HL-60/S4 treated with retinoic acid at 250 ng/mL for 4 days and 3 days (cell line): ENCODE results near the gene TBXAS1.
"Not testable (repeated sequence)": the region's sequence is repeated elsewhere in the genome, so short reads cannot be mapped to it uniquely, and the experiment has no call there.

Experiments
- in situ Hi-C: fragments of 300-500 bp; cut with MboI; formaldehyde crosslinking; loops from 2 replicates; pipeline ENCODE4 v1.7.0; 2022; ENCODE audit warnings: low sequenced_read_pairs

TBXAS1 gene

DNA sequence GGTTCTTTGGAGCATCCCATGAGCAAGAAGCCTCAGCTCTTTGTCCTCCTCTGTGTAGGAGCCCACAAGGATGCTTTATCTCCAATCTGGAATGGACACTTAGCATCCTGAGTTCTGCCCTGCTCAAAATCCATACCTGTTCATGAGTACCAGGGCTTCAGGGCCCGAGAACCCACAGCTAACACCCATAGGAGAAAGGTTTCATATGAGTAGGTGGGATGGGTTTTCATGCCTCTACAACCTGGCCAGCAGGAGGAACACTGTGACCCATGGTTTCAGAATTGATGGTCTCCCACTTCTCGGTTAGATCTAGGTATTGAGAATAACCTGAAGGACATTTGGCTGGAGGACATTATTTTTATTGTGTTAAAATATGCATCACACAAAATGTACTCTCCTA lies 57.8 kb downstream of the TBXAS1 start:
- in situ Hi-C loops = no loop called here

- in situ Hi-C loops = no loop called here
These were observed 59.0 kb downstream of the TBXAS1 start for GRCh38 chr7:139887992-139888481.

DNA sequence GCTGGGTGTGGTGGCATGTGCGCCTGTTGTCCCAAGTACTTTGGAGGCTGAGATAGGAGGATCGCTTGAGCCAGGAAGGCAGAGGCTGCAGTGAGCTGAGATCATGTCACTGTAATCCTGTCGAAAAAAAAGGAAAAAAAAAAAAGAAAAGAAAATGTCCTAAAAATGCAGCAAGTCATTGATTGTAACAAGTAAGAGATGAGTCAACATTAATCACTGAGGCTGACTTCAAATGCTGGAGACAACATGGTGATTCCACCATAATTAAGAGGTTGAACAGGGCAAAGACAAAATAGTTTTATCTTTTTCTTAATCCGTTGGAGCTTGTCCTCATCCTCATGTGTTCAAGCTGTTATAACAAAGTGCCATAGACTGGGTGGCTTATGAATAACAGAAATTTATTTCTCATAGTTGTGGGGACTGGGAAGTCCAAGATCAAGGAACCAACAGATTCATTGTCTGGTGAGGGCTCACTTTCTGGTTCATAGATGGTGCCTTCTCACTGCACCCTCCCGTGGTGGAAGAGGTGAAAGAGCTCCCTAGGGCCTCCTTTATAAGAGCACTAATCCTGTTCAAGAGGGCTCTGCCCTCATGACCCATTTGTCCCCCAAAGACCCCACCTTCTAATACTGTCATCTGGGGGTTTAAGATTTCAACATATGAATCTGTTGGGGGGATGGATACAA lies 60.3 kb downstream of the TBXAS1 start:
- in situ Hi-C loops = no loop called here

DNA sequence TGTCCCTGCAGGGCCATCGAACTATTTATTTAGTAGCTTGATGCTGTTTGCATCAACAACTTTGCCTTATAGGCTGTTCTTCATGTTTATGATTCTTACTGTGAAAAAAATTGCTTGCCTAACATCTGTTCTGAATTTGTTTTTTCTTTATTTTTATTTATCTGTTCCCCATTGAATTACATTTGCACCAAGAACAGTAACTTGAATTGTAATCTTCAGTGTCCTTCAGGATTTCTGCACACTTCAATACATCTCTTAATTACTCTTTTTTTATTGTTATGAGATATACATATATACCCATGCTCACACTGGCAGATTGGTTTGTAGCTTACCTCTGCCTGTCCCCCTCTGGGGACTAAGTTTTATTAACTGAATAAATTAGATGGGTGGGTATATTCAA lies 64.4 kb downstream of the TBXAS1 start:
- in situ Hi-C loops = no loop called here

DNA sequence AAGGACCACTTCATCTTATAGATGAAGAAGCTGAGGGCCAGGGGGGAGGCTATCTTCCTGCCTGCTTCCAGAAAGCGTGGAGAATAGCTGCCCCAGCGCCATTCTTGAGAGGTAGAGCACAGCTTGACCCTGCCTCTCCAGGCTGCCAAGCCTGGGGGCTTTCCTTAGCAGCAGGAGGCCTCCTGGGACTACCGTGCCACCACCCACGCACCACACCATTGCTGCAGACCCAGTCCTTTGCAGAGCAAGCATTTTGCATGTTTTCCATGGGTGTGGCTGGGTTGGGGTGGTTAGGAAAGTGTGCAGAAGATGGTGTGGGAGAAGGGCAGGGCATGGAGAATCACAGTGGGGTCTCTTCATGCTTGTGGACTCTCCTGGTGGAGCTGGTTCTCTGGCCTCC lies 64.9 kb downstream of the TBXAS1 start:
- in situ Hi-C loops = no loop called here

DNA sequence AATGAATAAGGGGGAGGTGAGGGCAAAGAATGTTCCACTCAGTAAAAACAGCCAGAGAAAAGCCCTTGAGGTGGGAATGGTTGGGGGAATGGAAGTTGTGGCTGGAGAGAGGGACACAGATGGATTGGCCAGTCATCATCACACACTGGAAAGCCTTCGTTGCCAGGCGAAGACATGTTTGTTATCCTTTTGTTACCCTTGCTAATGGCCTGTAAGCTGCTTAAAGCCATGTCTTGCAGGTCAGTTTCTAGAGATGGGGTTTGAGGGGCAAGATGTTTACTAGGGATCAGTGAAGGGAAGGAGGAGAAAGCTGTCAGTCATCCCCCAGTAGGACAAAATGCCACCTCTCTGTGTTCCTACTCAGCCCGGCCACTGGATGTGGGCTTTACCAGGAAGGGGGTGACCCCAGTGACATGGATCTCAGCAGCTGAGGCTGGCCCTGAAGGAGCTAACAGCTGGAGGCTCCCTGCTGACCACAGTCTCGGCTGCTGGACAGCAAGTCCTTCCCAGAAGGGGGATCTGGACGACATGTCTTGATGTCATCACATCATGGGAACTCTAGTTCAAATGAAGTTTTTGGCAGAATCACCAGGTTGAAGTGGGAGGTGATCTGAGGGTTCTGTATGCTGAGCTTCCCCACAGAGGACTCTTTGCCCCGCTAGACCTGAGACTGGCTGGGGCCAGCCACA lies 66.2 kb downstream of the TBXAS1 start:
- in situ Hi-C loops = no loop called here

DNA sequence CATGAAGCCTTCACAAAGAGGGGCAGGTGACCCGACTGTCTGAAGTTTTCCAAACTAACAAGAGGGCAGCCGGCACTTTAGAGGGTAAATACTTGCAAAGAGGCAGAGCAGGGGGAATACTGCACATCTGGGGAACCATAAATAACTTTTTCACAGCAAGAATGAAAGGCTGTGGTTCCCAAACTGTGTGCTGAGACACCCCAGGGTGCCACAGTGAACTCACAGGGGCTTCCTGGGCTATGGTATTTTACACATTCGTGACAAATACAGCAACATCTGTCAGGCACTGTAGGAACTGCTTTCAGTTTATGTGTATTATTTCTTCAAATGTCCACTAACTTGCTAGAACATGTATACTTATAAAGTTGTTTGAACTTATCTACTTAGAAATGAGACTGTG lies 67.2 kb downstream of the TBXAS1 start:
- in situ Hi-C loops = no loop called here

DNA sequence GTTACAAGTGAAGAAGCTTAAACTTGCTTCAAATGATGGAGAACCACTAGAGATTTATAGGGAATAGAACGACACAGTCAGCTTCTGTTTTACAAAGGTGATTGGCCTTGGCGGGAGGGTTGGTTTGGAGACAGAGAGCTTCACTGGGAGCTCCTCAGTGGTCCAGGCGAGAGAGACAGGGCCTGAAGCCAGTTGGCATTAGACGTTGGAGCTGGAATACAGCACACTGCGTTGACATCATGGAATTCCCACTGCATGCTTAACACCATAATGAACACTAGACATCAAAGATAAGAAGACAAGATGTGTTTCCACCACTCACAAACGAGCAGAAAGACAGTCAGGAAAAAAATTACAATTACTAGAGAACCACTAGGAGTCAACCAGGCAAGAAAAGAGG lies 67.8 kb downstream of the TBXAS1 start:
- in situ Hi-C loops = no loop called here

GRCh38 chr7:139897422-139898090 lies 68.5 kb downstream of the TBXAS1 start:
- in situ Hi-C loops = no loop called here

DNA sequence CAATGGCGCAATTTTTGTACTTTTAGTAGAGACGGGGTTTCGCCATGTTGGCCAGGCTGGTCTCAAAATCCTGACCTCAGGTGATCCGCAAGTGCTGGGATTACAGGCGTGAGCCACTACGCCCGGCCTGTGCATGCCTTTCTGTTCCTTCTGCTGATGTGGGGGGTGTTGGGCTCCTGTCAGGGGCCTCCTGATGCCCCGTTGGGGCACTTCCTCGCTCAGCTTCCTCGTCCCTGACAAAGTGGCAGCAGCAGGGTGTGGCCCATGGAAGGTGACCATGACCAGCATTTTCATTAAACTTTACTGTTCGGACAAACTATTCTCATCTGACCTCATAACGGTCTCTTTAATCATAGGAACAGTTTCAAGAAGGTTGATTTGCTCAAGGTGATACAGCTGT lies 69.4 kb downstream of the TBXAS1 start:
- in situ Hi-C loops = no loop called here

- in situ Hi-C loops = no loop called here
These were observed 70.4 kb downstream of the TBXAS1 start for GRCh38 chr7:139899328-139899955.

- in situ Hi-C loops = no loop called here
These were observed 71.3 kb downstream of the TBXAS1 start for GRCh38 chr7:139900326-139900725.

- in situ Hi-C loops = no loop called here
These were observed 72.2 kb downstream of the TBXAS1 start for GRCh38 chr7:139901056-139901795.

DNA sequence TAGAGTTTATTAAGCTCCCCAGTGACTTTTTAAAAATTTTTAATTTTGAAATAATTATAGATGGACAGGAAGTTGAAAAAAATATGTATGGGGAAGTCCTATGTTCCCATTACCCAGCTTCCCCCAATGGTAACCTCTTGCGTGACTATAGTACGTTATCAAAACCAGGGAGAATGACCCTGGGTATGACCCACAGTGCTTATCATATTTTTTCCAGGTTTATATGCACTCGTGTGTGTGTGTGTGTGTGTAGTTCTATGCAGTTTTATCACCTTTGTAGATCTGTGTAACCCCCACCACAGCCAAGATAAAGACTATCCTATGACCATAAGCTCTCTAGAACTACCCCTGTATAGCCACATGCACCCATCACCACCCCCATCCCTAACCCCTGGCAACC lies 72.8 kb downstream of the TBXAS1 start:
- in situ Hi-C loops = no loop called here

GRCh38 chr7:139902436-139903102 lies 73.5 kb downstream of the TBXAS1 start:
- in situ Hi-C loops = no loop called here

DNA sequence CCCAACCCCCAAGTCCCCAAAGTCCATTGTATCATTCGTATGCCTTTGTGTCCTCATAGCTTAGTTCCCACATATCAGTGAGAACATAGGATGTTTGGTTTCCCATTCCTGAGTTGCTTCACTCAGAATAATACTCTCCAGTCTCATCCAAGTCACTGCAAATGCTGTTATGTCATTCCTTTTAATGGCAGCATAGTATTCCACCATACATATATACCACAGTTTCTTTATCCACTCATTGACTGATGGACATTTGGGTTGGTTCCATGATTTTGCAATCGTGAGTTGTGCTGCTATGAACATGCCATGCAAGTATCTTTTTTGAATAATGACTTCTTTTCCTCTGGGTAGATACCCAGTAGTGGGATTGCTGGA lies 74.0 kb downstream of the TBXAS1 start:
- in situ Hi-C loops = not testable (repeated sequence)

- in situ Hi-C loops = no loop called here
These were observed 77.8 kb downstream of the TBXAS1 start for GRCh38 chr7:139906879-139907278.

GRCh38 chr7:139908792-139909191 lies 79.7 kb downstream of the TBXAS1 start:
- in situ Hi-C loops = no loop called here

- in situ Hi-C loops = no loop called here
These were observed 80.5 kb downstream of the TBXAS1 start for GRCh38 chr7:139909379-139910050.
